Measurements from ENCODE around the gene ASXL1. TPM values are rescaled to one million over a fixed set of nuclear protein-coding genes. Genes with fewer than 3 reads are reported as not detected.
"Not testable (repeated sequence)": the region's sequence is repeated elsewhere in the genome, so short reads cannot be mapped to it uniquely, and the experiment has no call there.

Gene ASXL1
- total and polyA plus RNA-seq, 3 experiments from 2014 or later = 19.8 to 133 (median 131) TPM

DNA sequence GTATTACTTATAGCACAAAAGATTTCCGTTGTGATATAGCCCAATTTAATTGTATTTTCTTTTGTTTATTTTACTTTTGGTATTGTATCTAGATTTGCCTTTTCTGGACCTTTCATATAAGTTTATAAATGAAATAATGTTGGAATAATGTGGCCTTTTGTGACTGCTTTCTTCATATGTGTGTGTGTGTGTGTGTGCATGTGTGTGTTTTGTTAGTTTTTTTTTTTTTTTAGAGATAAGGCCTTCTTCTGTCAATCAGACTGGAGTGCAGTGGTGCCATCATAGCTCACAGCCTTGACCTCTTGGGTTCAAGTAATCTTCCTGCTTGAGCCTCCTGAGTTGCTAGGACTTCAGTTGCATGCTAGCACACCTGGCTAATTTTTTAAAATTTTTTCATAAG is 37.8 kb upstream of the ASXL1 start:
- peaks cover 0 to 3% (median 1%) of the 10 kb centered on the region in 3 donors for H3K4me1 Mint-ChIP-seq
- H3K27ac Mint-ChIP-seq = peak overlapping the region in 3 of 8 donors; percentile 17 to 76 (median 22)
- no peaks in the 10 kb centered on the region for H3K27me3 ChIP-seq (ENCODE audit: insufficient read depth, low read length, poor library complexity, severe bottlenecking)
- no peaks in the 10 kb centered on the region for H3K9me3 Mint-ChIP-seq
- POLR2A ChIA-PET = no interaction called here
- no peak for DNase-seq
- H3K4me3 Mint-ChIP-seq = no peak overlapping the region
- H3K4me1 ChIP-seq (ENCODE audit: insufficient read depth, low read length) = no peaks in the 10 kb centered on the region
- CTCF ChIA-PET = no interaction called here
- no peak overlapping the region for H3K27ac ChIP-seq (ENCODE audit: low read depth, low read length)
- H3K27me3 Mint-ChIP-seq = no peaks in the 10 kb centered on the region
- no peaks in the 10 kb centered on the region for H3K9me3 ChIP-seq (ENCODE audit: low read length)
- peaks cover 9% of the 10 kb centered on the region for H3K36me3 ChIP-seq (ENCODE audit: insufficient read depth, low read length)
- peaks cover 12 to 50% (median 20%) of the 10 kb centered on the region in 3 donors for H3K36me3 Mint-ChIP-seq
- H3K4me3 ChIP-seq (ENCODE audit: low read length) = no peak overlapping the region

DNA sequence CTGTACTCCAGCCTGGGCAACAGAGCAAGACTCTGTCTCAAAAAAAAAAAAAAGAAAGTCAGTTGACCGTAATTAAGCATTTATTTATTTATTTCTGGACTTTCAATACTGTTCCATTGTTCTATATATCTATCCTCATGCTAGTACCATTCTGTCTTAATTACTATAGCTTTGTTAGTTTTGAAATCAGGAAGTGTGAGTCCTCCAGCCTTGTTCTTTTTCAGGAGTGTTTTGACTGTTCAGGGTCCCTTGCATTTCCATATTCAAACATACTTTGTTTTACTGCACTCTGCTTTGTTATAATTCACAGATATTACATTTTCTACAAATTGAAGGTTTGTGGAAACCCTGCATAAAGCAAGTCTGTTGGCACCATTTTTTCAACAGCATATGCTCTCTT is 36.7 kb upstream of the ASXL1 start:
- no peak overlapping the region for H3K4me3 Mint-ChIP-seq
- H3K4me3 ChIP-seq (ENCODE audit: low read length) = no peak overlapping the region
- H3K36me3 ChIP-seq (ENCODE audit: insufficient read depth, low read length) = peaks cover 4% of the 10 kb centered on the region
- H3K27me3 Mint-ChIP-seq = no peaks in the 10 kb centered on the region
- H3K27ac Mint-ChIP-seq = peak overlapping the region in 1 of 8 donors; percentile 50
- H3K4me1 ChIP-seq (ENCODE audit: insufficient read depth, low read length) = no peaks in the 10 kb centered on the region
- H3K27ac ChIP-seq (ENCODE audit: low read depth, low read length) = no peak overlapping the region
- H3K4me1 Mint-ChIP-seq = peaks cover 0 to 3% (median 0%) of the 10 kb centered on the region in 3 donors
- H3K36me3 Mint-ChIP-seq = peaks cover 10 to 45% (median 18%) of the 10 kb centered on the region in 3 donors
- CTCF ChIA-PET = no interaction called here
- no peaks in the 10 kb centered on the region for H3K9me3 ChIP-seq (ENCODE audit: low read length)
- POLR2A ChIA-PET = interaction anchor here (0.6 kb wide), 1 partner anchor 410 kb away, joined by 3 read pairs; no protein-coding TSS in a partner anchor
- no peak for DNase-seq
- no peaks in the 10 kb centered on the region for H3K27me3 ChIP-seq (ENCODE audit: insufficient read depth, low read length, poor library complexity, severe bottlenecking)
- no peaks in the 10 kb centered on the region for H3K9me3 Mint-ChIP-seq

DNA sequence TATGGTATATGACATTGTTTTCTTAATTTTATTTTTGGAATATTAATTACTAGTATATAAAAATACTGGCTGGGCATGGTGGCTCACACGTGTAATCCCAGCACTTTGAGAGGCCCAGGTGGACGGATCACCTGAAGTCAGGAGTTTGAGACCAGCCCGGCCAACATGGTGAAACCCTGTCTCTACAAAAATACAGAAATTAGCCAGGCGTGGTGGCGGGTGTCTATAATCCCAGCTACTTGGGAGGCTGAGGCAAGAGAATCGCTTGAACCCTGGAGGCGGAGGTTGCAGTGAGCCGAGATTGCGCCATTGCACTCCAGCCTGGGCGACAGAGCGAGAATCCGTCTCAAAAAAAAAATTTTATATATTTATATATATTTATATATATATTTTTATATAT is 35.9 kb upstream of the ASXL1 start:
- H3K9me3 Mint-ChIP-seq; H3K27ac Mint-ChIP-seq; POLR2A ChIA-PET; H3K4me1 ChIP-seq (ENCODE audit: insufficient read depth, low read length); H3K9me3 ChIP-seq (ENCODE audit: low read length); H3K4me1 Mint-ChIP-seq; H3K27me3 Mint-ChIP-seq; H3K4me3 Mint-ChIP-seq; H3K27me3 ChIP-seq (ENCODE audit: insufficient read depth, low read length, poor library complexity, severe bottlenecking); H3K36me3 ChIP-seq (ENCODE audit: insufficient read depth, low read length); DNase-seq; CTCF ChIA-PET; H3K4me3 ChIP-seq (ENCODE audit: low read length); H3K27ac ChIP-seq (ENCODE audit: low read depth, low read length): not testable (repeated sequence)
- peaks cover 14 to 45% (median 21%) of the 10 kb centered on the region in 3 donors for H3K36me3 Mint-ChIP-seq

DNA sequence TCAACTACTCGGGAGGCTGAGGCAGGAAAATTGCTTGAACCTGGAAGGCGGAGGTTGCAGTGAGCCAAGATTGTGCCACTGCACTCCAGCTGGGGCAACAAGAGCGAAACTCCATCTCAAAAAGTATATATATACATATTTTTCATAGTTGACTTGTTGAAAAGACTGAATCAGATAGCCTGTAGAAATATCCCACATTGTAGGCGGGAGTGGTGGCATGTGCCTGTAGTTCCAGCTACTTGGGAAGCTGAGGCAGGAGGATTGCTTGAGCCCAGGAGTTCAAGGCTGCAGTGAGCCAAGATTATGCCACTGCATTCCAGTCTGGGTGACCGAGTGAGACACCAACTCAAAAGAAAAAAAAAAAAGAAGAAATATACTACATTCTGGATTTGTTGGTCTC is 34.4 kb upstream of the ASXL1 start:
- H3K27me3 Mint-ChIP-seq; H3K4me3 Mint-ChIP-seq; H3K27ac ChIP-seq (ENCODE audit: low read depth, low read length); H3K4me1 Mint-ChIP-seq; POLR2A ChIA-PET; H3K36me3 ChIP-seq (ENCODE audit: insufficient read depth, low read length); H3K9me3 ChIP-seq (ENCODE audit: low read length); H3K4me1 ChIP-seq (ENCODE audit: insufficient read depth, low read length); H3K9me3 Mint-ChIP-seq; H3K4me3 ChIP-seq (ENCODE audit: low read length); H3K27me3 ChIP-seq (ENCODE audit: insufficient read depth, low read length, poor library complexity, severe bottlenecking); CTCF ChIA-PET; DNase-seq; H3K27ac Mint-ChIP-seq: not testable (repeated sequence)
- H3K36me3 Mint-ChIP-seq = peaks cover 14 to 45% (median 18%) of the 10 kb centered on the region in 3 donors

DNA sequence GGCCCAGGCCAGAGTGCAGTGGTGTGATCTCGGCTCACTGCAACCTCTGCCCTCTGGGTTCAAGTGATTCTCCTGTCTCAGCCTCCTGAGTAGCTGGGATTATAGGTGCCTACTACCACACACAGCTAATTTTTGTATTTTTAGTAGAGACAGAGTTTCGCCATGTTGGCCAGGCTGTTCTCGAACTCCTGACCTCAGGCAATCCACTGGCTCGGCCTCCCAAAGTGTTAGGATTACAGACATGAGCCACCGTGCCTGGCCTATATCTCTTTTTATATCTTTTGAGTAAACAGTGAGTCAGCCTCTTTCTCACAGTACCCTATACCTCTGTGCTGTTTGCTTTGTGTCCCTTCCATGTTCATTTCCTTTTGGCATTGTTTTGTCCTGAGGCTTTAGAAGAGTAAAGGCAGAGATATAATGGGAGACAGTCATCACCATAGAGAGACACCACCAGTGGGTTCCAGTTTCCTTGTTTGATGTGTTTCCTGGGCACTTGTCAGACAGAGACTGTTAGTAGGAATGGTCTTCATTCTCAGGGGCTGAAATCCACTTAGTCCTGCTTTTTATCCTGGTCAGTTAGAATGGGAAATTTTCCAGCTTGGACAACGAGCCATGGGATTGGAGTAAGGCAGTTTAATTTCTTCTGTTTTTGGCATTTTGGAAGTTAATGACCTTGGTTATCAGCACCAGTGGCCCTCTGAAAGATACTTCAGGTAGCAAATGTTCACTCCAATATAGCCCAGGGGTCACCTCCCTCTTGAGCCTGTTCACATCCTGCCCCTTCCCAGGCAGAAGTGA is 32.2 kb upstream of the ASXL1 start:
- peaks cover 7 to 47% (median 14%) of the 10 kb centered on the region in 3 donors for H3K36me3 Mint-ChIP-seq
- H3K4me3 Mint-ChIP-seq = no peak overlapping the region
- ChIA-PET CTCF (interaction anchor here (0.9 kb wide), 1 partner anchor 9 kb away, joined by 3 read pairs; no protein-coding TSS in a partner anchor), POLR2A (no interaction called here)
- peaks cover 0 to 3% (median 0%) of the 10 kb centered on the region in 3 donors for H3K4me1 Mint-ChIP-seq
- Histone ChIP-seq H3K4me1 (ENCODE audit: insufficient read depth, low read length) (no peaks in the 10 kb centered on the region), H3K27ac (ENCODE audit: low read depth, low read length) (peak overlapping the region; percentile 9), H3K27me3 (ENCODE audit: insufficient read depth, low read length, poor library complexity, severe bottlenecking) (no peaks in the 10 kb centered on the region), H3K9me3 (ENCODE audit: low read length) (no peaks in the 10 kb centered on the region), H3K4me3 (ENCODE audit: low read length) (no peak overlapping the region), H3K36me3 (ENCODE audit: insufficient read depth, low read length) (peaks cover 6% of the 10 kb centered on the region)
- H3K9me3 Mint-ChIP-seq = no peaks in the 10 kb centered on the region
- H3K27me3 Mint-ChIP-seq = no peaks in the 10 kb centered on the region
- DNase-seq = no peak
- H3K27ac Mint-ChIP-seq = peak overlapping the region in 2 of 8 donors; percentile 32 to 83

DNA sequence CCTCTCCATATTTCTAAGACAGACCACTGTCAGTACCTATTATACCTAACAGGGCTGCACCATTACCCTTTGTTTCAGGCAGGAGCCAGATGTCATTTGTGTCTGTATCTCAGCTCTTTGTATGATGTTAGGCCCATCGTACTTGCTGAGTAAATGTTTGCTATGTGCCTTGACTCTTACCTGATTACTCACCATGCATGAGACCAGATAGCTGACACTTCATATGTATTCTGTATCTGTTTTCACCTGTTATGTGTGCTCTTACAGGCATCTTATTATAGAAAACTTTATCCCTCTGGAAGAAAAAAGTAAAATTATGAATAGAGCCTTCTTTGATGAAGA is 31.7 kb upstream of the ASXL1 start:
- H3K36me3 ChIP-seq (ENCODE audit: insufficient read depth, low read length) = peaks cover 6% of the 10 kb centered on the region
- H3K27ac ChIP-seq (ENCODE audit: low read depth, low read length) = peak overlapping the region; percentile 9
- Mint-ChIP-seq H3K4me3 (no peak overlapping the region), H3K36me3 (peaks cover 7 to 51% (median 14%) of the 10 kb centered on the region in 3 donors), H3K27ac (peak overlapping the region in 4 of 8 donors; percentile 2 to 68 (median 27)), H3K4me1 (peaks cover 0 to 3% (median 0%) of the 10 kb centered on the region in 3 donors), H3K27me3 (no peaks in the 10 kb centered on the region), H3K9me3 (no peaks in the 10 kb centered on the region)
- no peaks in the 10 kb centered on the region for H3K27me3 ChIP-seq (ENCODE audit: insufficient read depth, low read length, poor library complexity, severe bottlenecking)
- CTCF ChIA-PET = no interaction called here
- no peaks in the 10 kb centered on the region for H3K4me1 ChIP-seq (ENCODE audit: insufficient read depth, low read length)
- no peak overlapping the region for H3K4me3 ChIP-seq (ENCODE audit: low read length)
- no peaks in the 10 kb centered on the region for H3K9me3 ChIP-seq (ENCODE audit: low read length)
- POLR2A ChIA-PET = no interaction called here
- DNase-seq = no peak

DNA sequence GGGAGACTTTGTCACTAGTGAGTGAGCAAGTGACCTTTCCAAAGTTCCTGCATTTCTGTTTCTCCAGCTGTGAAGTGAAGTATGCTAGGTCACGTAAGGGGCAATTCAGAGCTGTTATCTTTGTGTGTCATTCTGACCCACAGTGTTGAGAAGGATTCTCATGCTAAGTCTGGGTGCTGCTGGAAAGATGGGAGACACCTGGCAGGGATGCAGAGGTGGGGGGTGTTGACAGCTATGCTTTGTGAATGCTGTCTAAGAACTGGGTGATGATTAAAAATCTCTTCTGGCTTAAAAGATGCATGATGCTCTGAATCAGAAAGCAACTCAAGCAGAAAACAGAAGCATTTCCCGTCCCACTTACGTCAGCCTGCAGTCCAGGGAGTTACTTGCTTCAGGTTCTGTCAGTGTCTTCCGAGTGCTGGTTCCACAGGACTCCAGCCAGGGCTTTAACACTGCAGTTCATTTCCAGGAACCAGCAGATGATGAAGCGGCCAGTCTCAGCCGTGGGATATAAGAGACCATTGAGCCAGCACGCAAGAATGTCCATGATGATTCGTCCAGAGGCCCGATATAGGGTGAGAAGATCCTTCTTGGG is 30.9 kb upstream of the ASXL1 start:
- Histone ChIP-seq H3K4me3 (ENCODE audit: low read length) (no peak overlapping the region), H3K9me3 (ENCODE audit: low read length) (no peaks in the 10 kb centered on the region), H3K27me3 (ENCODE audit: insufficient read depth, low read length, poor library complexity, severe bottlenecking) (no peaks in the 10 kb centered on the region), H3K27ac (ENCODE audit: low read depth, low read length) (no peak overlapping the region), H3K36me3 (ENCODE audit: insufficient read depth, low read length) (peaks cover 6% of the 10 kb centered on the region), H3K4me1 (ENCODE audit: insufficient read depth, low read length) (no peaks in the 10 kb centered on the region)
- Mint-ChIP-seq H3K4me3 (no peak overlapping the region), H3K36me3 (peaks cover 11 to 53% (median 18%) of the 10 kb centered on the region in 3 donors), H3K27ac (peak overlapping the region in 4 of 8 donors; percentile 11 to 78 (median 45)), H3K9me3 (no peaks in the 10 kb centered on the region), H3K27me3 (no peaks in the 10 kb centered on the region), H3K4me1 (peaks cover 2 to 6% (median 4%) of the 10 kb centered on the region in 3 donors)
- ChIA-PET POLR2A (no interaction called here), CTCF (no interaction called here)
- no peak for DNase-seq

DNA sequence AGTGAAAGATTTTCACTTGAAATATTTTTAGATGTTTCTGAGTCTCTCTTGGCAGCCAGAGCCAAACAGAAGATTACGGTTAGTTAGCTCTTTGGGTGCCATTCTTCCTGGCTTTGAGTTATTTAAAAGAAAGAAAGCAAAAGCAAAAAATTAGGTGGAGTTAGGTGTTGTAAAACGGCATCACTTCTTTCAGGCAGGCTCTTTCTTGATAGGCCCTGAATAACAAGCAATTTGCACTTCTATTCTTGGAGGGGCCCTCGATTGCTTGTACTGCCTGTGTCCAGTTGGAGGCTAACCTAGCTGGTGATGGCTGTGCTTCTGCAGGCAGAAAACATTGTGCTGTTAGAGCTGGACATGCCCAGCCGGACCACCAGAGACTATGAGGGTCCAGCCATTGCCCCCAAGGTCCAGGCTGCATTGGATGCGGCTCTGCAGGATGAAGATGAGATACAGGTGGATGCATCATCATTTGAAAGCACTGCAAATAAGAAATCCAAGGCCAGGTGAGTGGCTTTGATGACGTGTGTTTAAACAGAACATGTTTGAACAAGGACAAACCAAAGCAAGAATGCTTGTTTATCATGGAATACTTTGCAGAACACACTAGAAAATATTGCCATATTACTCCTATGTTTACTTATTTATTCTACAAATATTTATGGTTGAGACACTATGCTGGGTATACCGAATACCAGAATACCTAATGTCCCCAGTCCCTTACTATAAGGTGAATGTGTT is 28.1 kb upstream of the ASXL1 start:
- H3K27me3 Mint-ChIP-seq = no peaks in the 10 kb centered on the region
- H3K27ac ChIP-seq (ENCODE audit: low read depth, low read length) = no peak overlapping the region
- H3K9me3 Mint-ChIP-seq = no peaks in the 10 kb centered on the region
- no peak overlapping the region for H3K27ac Mint-ChIP-seq
- no peak overlapping the region for H3K4me3 Mint-ChIP-seq
- no peaks in the 10 kb centered on the region for H3K9me3 ChIP-seq (ENCODE audit: low read length)
- H3K36me3 ChIP-seq (ENCODE audit: insufficient read depth, low read length) = peaks cover 6% of the 10 kb centered on the region
- peaks cover 11 to 54% (median 18%) of the 10 kb centered on the region in 3 donors for H3K36me3 Mint-ChIP-seq
- DNase-seq = no peak
- H3K27me3 ChIP-seq (ENCODE audit: insufficient read depth, low read length, poor library complexity, severe bottlenecking) = no peaks in the 10 kb centered on the region
- no peak overlapping the region for H3K4me3 ChIP-seq (ENCODE audit: low read length)
- peaks cover 21% of the 10 kb centered on the region for H3K4me1 ChIP-seq (ENCODE audit: insufficient read depth, low read length)
- peaks cover 26 to 34% (median 32%) of the 10 kb centered on the region in 3 donors for H3K4me1 Mint-ChIP-seq
- CTCF ChIA-PET = no interaction called here
- POLR2A ChIA-PET = no interaction called here

Data from CD8-positive, alpha-beta memory T cell (primary cell).